Endothelial cell of umbilical vein (primary cell): Measurements from ENCODE around the gene MCTP2.

ENCODE experiments used
- POLR2AphosphoS5 ChIP-seq: IDR thresholded peaks from 2 replicates; pipeline ENCODE4 v1.6.1; 2012; ENCODE audit warnings: low read depth, mild to moderate bottlenecking, control low read depth, low read length, moderate library complexity; ENCODE audit not compliant: insufficient read depth
- TF ChIP-seq, protein P1 (sequence below), 2 donors: IDR thresholded peaks; 1 replicate in 1 of 2; 2 replicates in 1 of 2; pipeline ENCODE4 v1.5.1; 2011; ENCODE audit warnings: low read length in 2 of 2, mild to moderate bottlenecking in 2 of 2, moderate library complexity in 2 of 2, control low read depth in 1 of 2, inconsistent platforms in 1 of 2, low read depth in 1 of 2; ENCODE audit not compliant: insufficient read depth in 1 of 2; ENCODE audit errors: extremely low read depth in 1 of 2
- TF ChIP-seq, protein P2 (sequence below): IDR thresholded peaks from 2 replicates; pipeline ENCODE4 v1.6.1; 2011; ENCODE audit not compliant: insufficient read depth, insufficient read length

DNA sequence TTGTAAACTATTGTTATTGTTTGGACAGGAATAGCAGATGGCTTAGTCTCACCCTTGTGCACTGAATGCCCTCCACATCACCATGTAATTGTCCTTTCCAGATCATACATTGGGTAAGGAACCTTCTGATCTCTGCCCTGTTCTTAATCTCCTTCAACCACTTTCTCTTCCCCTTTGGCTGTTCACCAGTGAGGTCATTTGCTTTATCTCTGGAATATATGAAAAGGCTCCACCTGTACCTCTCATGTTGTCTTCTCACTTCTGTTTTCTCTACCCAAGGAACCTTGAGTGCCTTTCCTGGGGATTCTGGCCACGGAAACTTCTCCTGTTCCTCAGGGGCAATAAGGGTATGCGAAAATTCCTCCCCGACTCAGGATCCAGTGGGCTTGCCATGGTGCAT is 28.5 kb downstream of the MCTP2 start:
- TF ChIP-seq, protein P1, sequence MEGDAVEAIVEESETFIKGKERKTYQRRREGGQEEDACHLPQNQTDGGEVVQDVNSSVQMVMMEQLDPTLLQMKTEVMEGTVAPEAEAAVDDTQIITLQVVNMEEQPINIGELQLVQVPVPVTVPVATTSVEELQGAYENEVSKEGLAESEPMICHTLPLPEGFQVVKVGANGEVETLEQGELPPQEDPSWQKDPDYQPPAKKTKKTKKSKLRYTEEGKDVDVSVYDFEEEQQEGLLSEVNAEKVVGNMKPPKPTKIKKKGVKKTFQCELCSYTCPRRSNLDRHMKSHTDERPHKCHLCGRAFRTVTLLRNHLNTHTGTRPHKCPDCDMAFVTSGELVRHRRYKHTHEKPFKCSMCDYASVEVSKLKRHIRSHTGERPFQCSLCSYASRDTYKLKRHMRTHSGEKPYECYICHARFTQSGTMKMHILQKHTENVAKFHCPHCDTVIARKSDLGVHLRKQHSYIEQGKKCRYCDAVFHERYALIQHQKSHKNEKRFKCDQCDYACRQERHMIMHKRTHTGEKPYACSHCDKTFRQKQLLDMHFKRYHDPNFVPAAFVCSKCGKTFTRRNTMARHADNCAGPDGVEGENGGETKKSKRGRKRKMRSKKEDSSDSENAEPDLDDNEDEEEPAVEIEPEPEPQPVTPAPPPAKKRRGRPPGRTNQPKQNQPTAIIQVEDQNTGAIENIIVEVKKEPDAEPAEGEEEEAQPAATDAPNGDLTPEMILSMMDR (IDR thresholded peaks at IDR 0.05; ENCODE audit: extremely low read depth in 1 of 2, insufficient read depth in 1 of 2, low read depth in 1 of 2, low read length in 2 of 2), result no peak
- TF ChIP-seq POLR2AphosphoS5, result no peak
- TF ChIP-seq, protein P2, sequence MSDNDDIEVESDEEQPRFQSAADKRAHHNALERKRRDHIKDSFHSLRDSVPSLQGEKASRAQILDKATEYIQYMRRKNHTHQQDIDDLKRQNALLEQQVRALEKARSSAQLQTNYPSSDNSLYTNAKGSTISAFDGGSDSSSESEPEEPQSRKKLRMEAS, result no peak
